HS-27A (cell line): ENCODE results near the gene AKAP17A.

Source experiments
- DNase-seq: peaks from one replicate; pipeline ENCODE4 v3.0.0-alpha.2; 2012; ENCODE audit warnings: low read depth, missing footprints

The AKAP17A gene

GRCh38 chrX:1582686-1583437, 8.5 kb upstream of the AKAP17A start:
- DNase-seq = no peak

DNA sequence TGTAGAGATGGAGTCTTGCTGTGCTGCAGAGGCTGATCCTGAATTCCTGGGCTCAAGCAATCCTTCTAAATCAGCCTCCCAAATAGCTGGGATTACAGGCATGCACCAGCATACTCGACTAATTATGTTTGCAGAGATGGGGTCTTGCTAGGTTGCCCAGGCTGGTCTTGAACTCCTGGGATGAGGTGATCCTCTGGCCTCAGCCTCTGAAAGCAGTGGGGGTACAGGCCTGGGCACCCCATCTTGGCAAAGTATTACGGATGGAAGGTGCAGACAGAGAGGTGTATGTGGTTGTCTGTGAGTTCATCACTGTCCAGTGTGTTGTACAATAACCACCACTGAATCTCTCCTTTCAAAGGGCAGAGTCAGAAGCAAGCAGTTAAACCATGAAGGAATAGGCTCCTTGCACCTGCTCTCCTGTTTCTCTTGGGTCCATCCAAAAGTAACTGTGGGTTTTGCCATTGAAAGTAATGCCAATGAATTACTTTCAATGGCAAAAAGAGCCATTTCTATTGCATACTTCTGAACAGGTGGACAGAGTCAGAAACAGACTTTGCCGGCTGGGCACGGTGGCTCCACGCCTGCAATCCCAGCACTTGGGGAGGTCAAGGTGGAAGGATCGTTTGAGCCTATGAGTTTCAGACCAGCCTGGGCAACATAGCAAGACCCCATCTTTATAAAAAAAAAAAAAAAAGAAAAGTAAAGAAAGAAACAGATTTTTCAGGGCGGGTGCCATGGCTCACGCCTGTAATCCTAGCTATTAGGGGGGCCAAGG, 7.0 kb upstream of the AKAP17A start:
- DNase-seq = no peak

DNA sequence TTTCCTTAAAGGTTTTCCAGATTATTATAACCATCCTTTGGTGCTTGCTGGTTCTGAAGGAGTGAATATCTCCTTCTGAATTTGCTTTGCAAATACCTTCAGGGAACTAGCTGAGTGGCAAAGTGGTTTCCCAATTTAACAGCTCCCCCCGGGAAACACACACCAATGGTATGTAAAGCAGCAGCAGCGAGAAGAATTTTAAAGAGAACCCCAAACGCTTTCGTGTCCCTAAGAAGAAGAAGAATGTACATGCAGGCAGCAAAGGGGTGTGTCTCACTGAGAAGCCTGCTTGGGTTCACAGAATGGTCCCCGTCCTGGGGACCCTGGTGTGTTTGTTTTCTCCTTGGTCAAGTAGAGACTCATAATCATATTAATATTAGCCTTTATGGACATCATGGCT, 4.2 kb upstream of the AKAP17A start:
- DNase-seq = no peak

DNA sequence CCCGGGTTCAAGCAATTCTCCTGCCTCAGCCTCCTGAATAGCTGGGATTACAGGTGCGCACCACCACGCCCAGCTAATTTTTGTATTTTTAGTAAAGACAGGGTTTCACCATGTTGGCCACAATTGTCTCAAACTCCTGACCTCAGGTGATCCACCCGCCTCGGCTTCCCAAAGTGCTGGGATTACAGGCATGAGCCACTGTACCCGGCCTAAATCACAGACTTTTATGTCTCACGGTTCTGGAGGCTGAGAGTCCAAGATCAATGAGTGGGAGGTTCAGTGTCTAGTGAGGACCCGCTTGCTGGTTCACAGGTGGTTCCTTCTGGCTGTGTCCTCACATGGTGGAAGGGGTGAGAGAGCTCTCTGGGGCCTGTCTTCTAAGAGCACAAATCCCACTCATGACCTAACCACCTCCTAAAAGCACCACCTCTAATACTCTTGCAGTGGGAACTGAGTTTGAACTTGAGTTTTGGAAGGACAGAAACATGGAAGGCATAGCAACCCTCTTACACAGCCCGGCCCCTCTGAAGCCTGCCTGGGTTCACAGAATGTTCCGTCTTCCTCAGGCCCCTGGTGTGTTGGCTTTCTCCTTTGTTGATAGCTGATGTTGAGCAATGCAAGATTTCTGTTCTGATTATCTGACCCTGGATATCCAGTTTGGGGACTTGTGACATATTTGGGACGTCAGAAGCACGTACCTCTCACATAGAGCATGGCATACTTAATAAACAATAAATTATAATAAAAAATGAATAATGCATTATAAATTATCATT, 1.9 kb upstream of the AKAP17A start:
- DNase-seq = no peak

- no peak for DNase-seq
Observed at GRCh38 chrX:1591863-1592469, 562 bp downstream of the AKAP17A start.

GRCh38 chrX:1592470-1593142, 1.2 kb downstream of the AKAP17A start:
- DNase-seq = no peak

GRCh38 chrX:1593286-1594271, 2.2 kb downstream of the AKAP17A start:
- no peak for DNase-seq

DNA sequence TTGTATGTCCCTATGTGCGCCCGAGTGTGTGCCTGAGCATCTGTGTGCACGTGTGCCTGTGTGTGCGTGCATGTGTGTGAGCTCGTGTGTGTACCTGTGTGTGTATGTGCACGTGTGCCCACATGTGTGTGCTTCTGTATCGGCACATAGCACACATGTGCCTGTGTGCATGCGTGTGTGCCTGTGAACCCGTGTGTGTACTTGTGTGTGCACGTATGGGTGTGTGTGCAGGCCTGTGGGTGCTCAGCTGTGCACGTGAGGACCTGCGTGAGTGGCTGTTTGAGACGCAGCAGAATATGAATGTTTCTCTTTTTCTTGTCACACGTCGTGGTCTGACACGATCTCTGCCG, 4.3 kb downstream of the AKAP17A start:
- no peak for DNase-seq

- DNase-seq = no peak
Observed at GRCh38 chrX:1596676-1597344, 5.4 kb downstream of the AKAP17A start.

DNA sequence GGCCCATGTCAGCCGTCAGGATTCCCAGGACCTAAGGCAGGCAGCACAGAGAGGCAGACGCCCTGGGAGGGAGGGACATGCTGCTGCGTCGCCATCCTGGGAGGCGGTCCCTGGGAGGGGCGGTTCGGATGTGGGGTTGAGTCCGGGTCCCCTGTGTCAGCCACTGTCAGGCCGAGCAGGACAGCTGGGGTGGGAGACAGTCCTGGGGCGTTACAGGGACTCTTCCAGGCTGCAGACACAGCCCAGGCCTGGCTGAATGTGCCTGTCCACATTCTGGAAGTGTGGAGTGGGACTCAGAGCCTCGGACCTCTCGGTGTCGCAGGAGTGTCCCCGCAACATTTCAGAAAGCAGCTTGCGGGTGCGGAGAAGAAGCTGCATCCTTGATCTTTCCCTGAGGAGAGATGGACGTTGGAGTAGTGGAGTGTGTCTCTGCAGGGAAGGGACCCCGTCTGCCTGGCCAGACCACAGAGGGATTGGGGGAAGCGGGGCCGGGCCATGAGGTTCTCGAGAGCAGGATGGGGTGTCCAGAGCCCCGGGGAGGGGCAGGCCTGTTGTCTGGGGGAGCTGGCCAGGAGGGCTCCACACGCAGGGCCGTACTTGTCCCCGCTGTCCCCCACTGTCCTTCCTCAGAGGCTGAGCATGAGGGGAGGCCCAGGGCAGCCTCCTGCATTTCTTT, 6.1 kb downstream of the AKAP17A start:
- no peak for DNase-seq

GRCh38 chrX:1598021-1598875, 6.8 kb downstream of the AKAP17A start:
- no peak for DNase-seq

DNA sequence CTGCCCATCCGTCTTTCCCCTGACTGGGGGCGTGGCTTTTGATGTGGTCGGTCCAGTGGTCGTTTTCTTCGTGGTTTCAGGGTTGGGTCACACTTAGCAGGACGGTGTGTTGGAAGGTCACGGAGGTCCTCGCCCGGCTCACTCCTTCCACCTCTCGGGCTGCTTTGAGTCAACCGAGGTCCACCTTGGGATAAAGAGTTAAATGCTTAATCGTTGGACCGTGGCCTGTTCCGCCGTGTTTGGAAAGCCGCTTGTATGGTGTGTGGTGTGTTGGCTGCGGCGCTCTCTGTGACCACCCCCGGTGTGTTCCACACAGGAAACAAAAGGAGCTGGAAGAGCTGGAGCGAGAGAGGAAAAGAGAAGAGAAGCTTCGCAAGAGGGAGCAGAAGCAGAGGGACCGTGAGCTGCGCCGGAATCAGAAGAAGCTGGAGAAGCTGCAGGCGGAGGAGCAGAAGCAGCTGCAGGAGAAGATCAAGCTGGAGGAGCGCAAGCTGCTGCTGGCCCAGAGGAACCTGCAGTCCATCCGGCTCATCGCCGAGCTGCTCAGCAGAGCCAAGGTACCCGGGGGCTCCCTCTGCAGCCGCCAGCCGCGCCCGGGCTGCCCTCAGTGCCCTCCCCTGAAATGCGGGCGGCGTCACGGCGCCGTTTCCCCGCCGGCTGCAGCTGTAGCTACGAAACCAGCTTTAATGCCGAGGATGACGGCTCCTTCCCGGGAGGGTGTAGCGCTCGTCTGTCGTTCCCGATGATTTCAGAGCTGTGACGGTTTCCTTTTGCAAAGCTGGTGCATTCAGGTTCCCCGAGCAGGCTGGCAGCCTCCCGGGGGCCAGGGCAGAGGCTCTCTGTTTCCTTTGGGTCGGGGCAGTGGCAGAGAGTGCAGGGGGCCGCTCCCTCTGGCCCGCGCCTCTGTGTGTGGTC, 7.7 kb downstream of the AKAP17A start:
- DNase-seq = no peak

- no peak for DNase-seq
Observed at GRCh38 chrX:1599791-1600405, 8.5 kb downstream of the AKAP17A start.

- no peak for DNase-seq
Observed at GRCh38 chrX:1600406-1601050, 9.1 kb downstream of the AKAP17A start.

GRCh38 chrX:1601051-1601767, 9.8 kb downstream of the AKAP17A start:
- no peak for DNase-seq

- no peak for DNase-seq
Observed at GRCh38 chrX:1601768-1602085, 10.3 kb downstream of the AKAP17A start.
